Peyer's patch (tissue), 4 donors: ENCODE measurements around the gene PAXIP1. TPM values are rescaled to one million over a fixed set of nuclear protein-coding genes. Genes with fewer than 3 reads are reported as not detected.

Source experiments
- DNase-seq, 3 donors: peaks; one replicate each; pipeline ENCODE4 v3.0.0-alpha.2; 2017 to 2019
- H3K27ac ChIP-seq, 4 donors: fragments of 200-600 bp; sonication (generic); one replicate each; pipeline ENCODE4 v1.5.1; 2016 to 2019
- H3K27me3 ChIP-seq, 2 donors: fragments of 200-600 bp; sonication (generic); one replicate each; pipeline ENCODE4 v1.5.1; 2019
- H3K36me3 ChIP-seq, 3 donors: fragments of 200-600 bp; sonication (generic); one replicate each; pipeline ENCODE4 v1.5.1; 2016 to 2019
- H3K4me1 ChIP-seq, 4 donors: fragments of 200-600 bp; sonication (generic); one replicate each; pipeline ENCODE4 v1.5.1; 2016 to 2019
- H3K4me3 ChIP-seq, 4 donors: fragments of 200-600 bp; sonication (generic); 1 replicate in 3 of 4; 2 replicates in 1 of 4; pipeline ENCODE4 v1.5.1; 2016 to 2019; ENCODE audit warnings: mild to moderate bottlenecking in 1 of 4
- H3K9me3 ChIP-seq, 4 donors: fragments of 200-600 bp; sonication (generic); one replicate each; pipeline ENCODE4 v1.5.1; 2016 to 2019; ENCODE audit warnings: mild to moderate bottlenecking in 1 of 4
- POLR2A ChIP-seq, 2 donors: fragments of 450-650 bp; IDR thresholded peaks; one replicate each; pipeline ENCODE4 v1.5.1; 2017; ENCODE audit warnings: antibody characterized with exemption in 2 of 2, mild to moderate bottlenecking in 2 of 2, moderate library complexity in 2 of 2
- total RNA-seq, 4 donors: library from RNA; depleted of rRNA; stranded (reverse); fragments of >200 nt; gene quantifications; one replicate each; pipeline ENCODE4 v1.1.0, GENCODE V29; 2016
- TF ChIP-seq, protein P1 (sequence below), 6 experiments: fragments of 450-650 bp in 4 of 6; fragments of 200-600 bp in 2 of 6; sonication (generic) in 1 of 6; IDR thresholded peaks; one replicate each; pipeline ENCODE4 v1.5.1; 2017 to 2019; ENCODE audit warnings: antibody characterized with exemption in 6 of 6, mild to moderate bottlenecking in 3 of 6, moderate library complexity in 1 of 6

Gene PAXIP1
- total RNA-seq, 4 donors from 2014 or later = 14.9 to 28.3 (median 23.7) TPM

GRCh38 chr7:154978017-154978416 is 24.9 kb downstream of the PAXIP1 start:
- Histone ChIP-seq H3K4me3 (no peak overlapping the region), H3K9me3 (no peaks in the 10 kb centered on the region), H3K27me3 (no peaks in the 10 kb centered on the region), H3K36me3 (peaks cover 0 to 46% (median 0%) of the 10 kb centered on the region in 3 donors), H3K27ac (no peak overlapping the region), H3K4me1 (no peaks in the 10 kb centered on the region)
- DNase-seq = no peak
- TF ChIP-seq, protein P1, sequence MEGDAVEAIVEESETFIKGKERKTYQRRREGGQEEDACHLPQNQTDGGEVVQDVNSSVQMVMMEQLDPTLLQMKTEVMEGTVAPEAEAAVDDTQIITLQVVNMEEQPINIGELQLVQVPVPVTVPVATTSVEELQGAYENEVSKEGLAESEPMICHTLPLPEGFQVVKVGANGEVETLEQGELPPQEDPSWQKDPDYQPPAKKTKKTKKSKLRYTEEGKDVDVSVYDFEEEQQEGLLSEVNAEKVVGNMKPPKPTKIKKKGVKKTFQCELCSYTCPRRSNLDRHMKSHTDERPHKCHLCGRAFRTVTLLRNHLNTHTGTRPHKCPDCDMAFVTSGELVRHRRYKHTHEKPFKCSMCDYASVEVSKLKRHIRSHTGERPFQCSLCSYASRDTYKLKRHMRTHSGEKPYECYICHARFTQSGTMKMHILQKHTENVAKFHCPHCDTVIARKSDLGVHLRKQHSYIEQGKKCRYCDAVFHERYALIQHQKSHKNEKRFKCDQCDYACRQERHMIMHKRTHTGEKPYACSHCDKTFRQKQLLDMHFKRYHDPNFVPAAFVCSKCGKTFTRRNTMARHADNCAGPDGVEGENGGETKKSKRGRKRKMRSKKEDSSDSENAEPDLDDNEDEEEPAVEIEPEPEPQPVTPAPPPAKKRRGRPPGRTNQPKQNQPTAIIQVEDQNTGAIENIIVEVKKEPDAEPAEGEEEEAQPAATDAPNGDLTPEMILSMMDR (IDR thresholded peaks at IDR 0.05) = no peak
- no peak for TF ChIP-seq POLR2A (IDR thresholded peaks at IDR 0.05)

- H3K27me3 ChIP-seq = no peaks in the 10 kb centered on the region
- no peaks in the 10 kb centered on the region for H3K4me1 ChIP-seq
- H3K36me3 ChIP-seq = peaks cover 0 to 42% (median 0%) of the 10 kb centered on the region in 3 donors
- H3K9me3 ChIP-seq = no peaks in the 10 kb centered on the region
- no peak overlapping the region for H3K4me3 ChIP-seq
- DNase-seq = no peak
- no peak overlapping the region for H3K27ac ChIP-seq
- TF ChIP-seq, protein P1 (IDR thresholded peaks at IDR 0.05) = no peak
- no peak for TF ChIP-seq POLR2A (IDR thresholded peaks at IDR 0.05)
Measured at GRCh38 chr7:154977250-154977649, 25.7 kb downstream of the PAXIP1 start.

GRCh38 chr7:154976844-154977243 is 26.1 kb downstream of the PAXIP1 start:
- TF ChIP-seq POLR2A (IDR thresholded peaks at IDR 0.05) = no peak
- TF ChIP-seq, protein P1 (IDR thresholded peaks at IDR 0.05) = no peak
- Histone ChIP-seq H3K9me3 (no peaks in the 10 kb centered on the region), H3K36me3 (peaks cover 0 to 40% (median 0%) of the 10 kb centered on the region in 3 donors), H3K27me3 (no peaks in the 10 kb centered on the region), H3K4me3 (no peak overlapping the region), H3K4me1 (no peaks in the 10 kb centered on the region), H3K27ac (no peak overlapping the region)
- no peak for DNase-seq

GRCh38 chr7:154975984-154976383 is 26.9 kb downstream of the PAXIP1 start:
- Histone ChIP-seq H3K27ac (no peak overlapping the region), H3K36me3 (peaks cover 0 to 47% (median 0%) of the 10 kb centered on the region in 3 donors), H3K9me3 (no peaks in the 10 kb centered on the region), H3K27me3 (no peaks in the 10 kb centered on the region), H3K4me1 (no peaks in the 10 kb centered on the region), H3K4me3 (no peak overlapping the region)
- TF ChIP-seq POLR2A (IDR thresholded peaks at IDR 0.05) = no peak
- TF ChIP-seq, protein P1 (IDR thresholded peaks at IDR 0.05) = no peak
- DNase-seq = no peak

DNA sequence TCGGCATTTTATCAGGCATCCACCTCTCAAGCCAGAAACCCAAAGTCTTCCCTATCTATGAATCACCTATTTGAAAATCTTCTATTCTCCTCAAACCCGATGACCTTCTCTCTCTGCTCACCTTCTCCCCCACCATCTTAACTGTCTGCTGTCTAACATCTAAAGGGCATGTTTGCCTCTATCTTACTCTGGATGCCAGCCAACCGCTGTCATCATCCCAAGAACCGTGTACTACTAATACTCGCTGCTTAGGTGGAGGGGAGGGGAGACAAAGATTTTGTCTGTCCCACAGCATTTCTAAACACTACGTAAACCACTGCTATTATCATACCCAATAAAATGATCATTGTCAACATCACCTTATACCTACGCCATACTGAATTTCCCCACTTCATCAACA is 29.5 kb downstream of the PAXIP1 start:
- H3K36me3 ChIP-seq = peaks cover 0 to 49% (median 0%) of the 10 kb centered on the region in 3 donors

More for the DNA sequence above, 29.5 kb downstream of the PAXIP1 start:
- TF ChIP-seq, protein P1 (IDR thresholded peaks at IDR 0.05) = no peak
- no peak for TF ChIP-seq POLR2A (IDR thresholded peaks at IDR 0.05)
- H3K4me1 ChIP-seq = no peaks in the 10 kb centered on the region
- DNase-seq = no peak
- H3K27ac ChIP-seq = no peak overlapping the region
- no peaks in the 10 kb centered on the region for H3K27me3 ChIP-seq
- H3K4me3 ChIP-seq = no peak overlapping the region
- H3K9me3 ChIP-seq = no peaks in the 10 kb centered on the region
